Ascending aorta (tissue), 2 donors: ENCODE measurements around the gene AGAP5. TPM values are rescaled to one million over a fixed set of nuclear protein-coding genes. Genes with fewer than 3 reads are reported as not detected.
"Not testable (repeated sequence)": the region's sequence is repeated elsewhere in the genome, so short reads cannot be mapped to it uniquely, and the experiment has no call there.

Source experiments
- DNase-seq, 2 donors: peaks; one replicate each; pipeline ENCODE4 v3.0.0-alpha.2; 2019; ENCODE audit warnings: low spot score in 2 of 2
- H3K27ac ChIP-seq, 2 donors: fragments of 200-600 bp; sonication (generic); one replicate each; pipeline ENCODE4 v1.5.1; 2016 to 2017; ENCODE audit warnings: mild to moderate bottlenecking in 1 of 2
- H3K27me3 ChIP-seq: fragments of 200-600 bp; sonication (generic); one replicate; pipeline ENCODE4 v1.5.1; 2017
- H3K36me3 ChIP-seq, 2 donors: fragments of 200-600 bp; sonication (generic); one replicate each; pipeline ENCODE4 v1.5.1; 2016
- H3K4me1 ChIP-seq, 2 donors: fragments of 200-600 bp; sonication (generic); one replicate each; pipeline ENCODE4 v1.5.1; 2016 to 2017; ENCODE audit warnings: mild to moderate bottlenecking in 1 of 2
- H3K4me3 ChIP-seq, 2 donors: fragments of 200-600 bp; sonication (generic); one replicate each; pipeline ENCODE4 v1.5.1; 2016 to 2017; ENCODE audit warnings: mild to moderate bottlenecking in 1 of 2
- H3K9me3 ChIP-seq, 2 donors: fragments of 200-600 bp; sonication (generic); one replicate each; pipeline ENCODE4 v1.5.1; 2016
- CTCF ChIP-seq, 3 experiments: fragments of 200-600 bp in 2 of 3; fragments of 450-650 bp in 1 of 3; sonication (generic) in 2 of 3; IDR thresholded peaks; one replicate each; pipeline ENCODE4 v1.5.1; 2016 to 2019; ENCODE audit warnings: antibody characterized with exemption in 3 of 3, mild to moderate bottlenecking in 1 of 3, moderate library complexity in 1 of 3
- intact Hi-C: fragments of 100-400 bp; cut with DNase I; formaldehyde crosslinking; loops from one replicate; pipeline ENCODE4 v1.15.1; 2023
- total RNA-seq: library from RNA; depleted of rRNA; stranded (reverse); fragments of >200 nt; gene quantifications from one replicate; pipeline ENCODE4 v1.1.0, GENCODE V29; 2016

Gene AGAP5
- total RNA-seq, 1 donor from 2014 or later, result 0.32 TPM

- intact Hi-C loops, result no loop called here
- Histone ChIP-seq H3K27me3 (no peaks in the 10 kb centered on the region), H3K4me3 (peak overlapping the region; percentile 61 to 80), H3K9me3 (no peaks in the 10 kb centered on the region), H3K36me3 (peaks cover 34 to 49% of the 10 kb centered on the region in 2 donors), H3K4me1 (peaks cover 8 to 30% of the 10 kb centered on the region in 2 donors), H3K27ac (peak overlapping the region; percentile 85 to 91)
- TF ChIP-seq CTCF (IDR thresholded peaks at IDR 0.05), result no peak
- DNase-seq, result peak; percentile 61 to 92
These were observed 32.4 kb upstream of the AGAP5 start for GRCh38 chr10:73730153-73730906.

GRCh38 chr10:73729781-73730152 lies 31.9 kb upstream of the AGAP5 start:
- H3K9me3 ChIP-seq, DNase-seq, H3K27me3 ChIP-seq, intact Hi-C loops: not testable (repeated sequence)
- peak overlapping the region; percentile 85 to 91 for H3K27ac ChIP-seq
- peaks cover 31 to 53% of the 10 kb centered on the region in 2 donors for H3K36me3 ChIP-seq
- H3K4me3 ChIP-seq, result peak overlapping the region; percentile 61 to 80
- H3K4me1 ChIP-seq, result peaks cover 8 to 30% of the 10 kb centered on the region in 2 donors

GRCh38 chr10:73723516-73723915 lies 25.6 kb upstream of the AGAP5 start:
- no peaks in the 10 kb centered on the region for H3K9me3 ChIP-seq
- no peak overlapping the region for H3K4me3 ChIP-seq
- no peak for TF ChIP-seq CTCF (IDR thresholded peaks at IDR 0.05)
- H3K36me3 ChIP-seq, result peaks cover 25 to 77% of the 10 kb centered on the region in 2 donors
- no peaks in the 10 kb centered on the region for H3K4me1 ChIP-seq
- no peak overlapping the region for H3K27ac ChIP-seq
- no peak for DNase-seq
- H3K27me3 ChIP-seq, result no peaks in the 10 kb centered on the region
- intact Hi-C loops, result no loop called here

- intact Hi-C loops, DNase-seq, H3K4me1 ChIP-seq, H3K9me3 ChIP-seq, H3K4me3 ChIP-seq, H3K27me3 ChIP-seq: not testable (repeated sequence)
- Histone ChIP-seq H3K27ac (peak overlapping the region; percentile 18 to 38), H3K36me3 (peaks cover 37 to 78% of the 10 kb centered on the region in 2 donors)
These were observed 22.7 kb upstream of the AGAP5 start for GRCh38 chr10:73720561-73720960.

GRCh38 chr10:73717556-73717955 lies 19.6 kb upstream of the AGAP5 start:
- H3K36me3 ChIP-seq, result peaks cover 44 to 66% of the 10 kb centered on the region in 2 donors
- H3K9me3 ChIP-seq, result no peaks in the 10 kb centered on the region
- peak overlapping the region in 1 of 2 donors; percentile 26 for H3K27ac ChIP-seq
- H3K27me3 ChIP-seq, result no peaks in the 10 kb centered on the region
- TF ChIP-seq CTCF (IDR thresholded peaks at IDR 0.05), result no peak
- no peak overlapping the region for H3K4me3 ChIP-seq
- H3K4me1 ChIP-seq, result no peaks in the 10 kb centered on the region
- no peak for DNase-seq
- intact Hi-C loops, result no loop called here

GRCh38 chr10:73716251-73716650 lies 18.3 kb upstream of the AGAP5 start:
- Histone ChIP-seq H3K27me3 (no peaks in the 10 kb centered on the region), H3K36me3 (peaks cover 40 to 58% of the 10 kb centered on the region in 2 donors), H3K4me3 (no peak overlapping the region), H3K4me1 (no peaks in the 10 kb centered on the region), H3K9me3 (no peaks in the 10 kb centered on the region), H3K27ac (no peak overlapping the region)
- no peak for TF ChIP-seq CTCF (IDR thresholded peaks at IDR 0.05)
- intact Hi-C loops, result no loop called here
- no peak for DNase-seq

- H3K4me3 ChIP-seq, DNase-seq, H3K27ac ChIP-seq, intact Hi-C loops, H3K27me3 ChIP-seq, H3K4me1 ChIP-seq, H3K9me3 ChIP-seq: not testable (repeated sequence)
- peaks cover 36 to 50% of the 10 kb centered on the region in 2 donors for H3K36me3 ChIP-seq
These were observed 17.6 kb upstream of the AGAP5 start for GRCh38 chr10:73715179-73716156.

GRCh38 chr10:73714483-73714882 lies 16.6 kb upstream of the AGAP5 start:
- H3K27ac ChIP-seq, H3K4me1 ChIP-seq, intact Hi-C loops, H3K9me3 ChIP-seq, H3K27me3 ChIP-seq, DNase-seq, H3K4me3 ChIP-seq: not testable (repeated sequence)
- peaks cover 36 to 48% of the 10 kb centered on the region in 2 donors for H3K36me3 ChIP-seq

- not testable (repeated sequence) for H3K9me3 ChIP-seq
These were observed 16.0 kb upstream of the AGAP5 start for GRCh38 chr10:73713912-73714311.

More at GRCh38 chr10:73713912-73714311, 16.0 kb upstream of the AGAP5 start:
- H3K36me3 ChIP-seq, result peaks cover 36 to 43% of the 10 kb centered on the region in 2 donors
- H3K4me3 ChIP-seq, H3K27me3 ChIP-seq, H3K4me1 ChIP-seq, DNase-seq, H3K27ac ChIP-seq, intact Hi-C loops: not testable (repeated sequence)
